GF-D8 (cell line): Measurements from ENCODE around the gene PRKD1.

Experiments used
- DNase-seq: peaks from one replicate; lab custom pipeline; 2025; lab: John Stamatoyannopoulos, UW

Gene PRKD1

DNA sequence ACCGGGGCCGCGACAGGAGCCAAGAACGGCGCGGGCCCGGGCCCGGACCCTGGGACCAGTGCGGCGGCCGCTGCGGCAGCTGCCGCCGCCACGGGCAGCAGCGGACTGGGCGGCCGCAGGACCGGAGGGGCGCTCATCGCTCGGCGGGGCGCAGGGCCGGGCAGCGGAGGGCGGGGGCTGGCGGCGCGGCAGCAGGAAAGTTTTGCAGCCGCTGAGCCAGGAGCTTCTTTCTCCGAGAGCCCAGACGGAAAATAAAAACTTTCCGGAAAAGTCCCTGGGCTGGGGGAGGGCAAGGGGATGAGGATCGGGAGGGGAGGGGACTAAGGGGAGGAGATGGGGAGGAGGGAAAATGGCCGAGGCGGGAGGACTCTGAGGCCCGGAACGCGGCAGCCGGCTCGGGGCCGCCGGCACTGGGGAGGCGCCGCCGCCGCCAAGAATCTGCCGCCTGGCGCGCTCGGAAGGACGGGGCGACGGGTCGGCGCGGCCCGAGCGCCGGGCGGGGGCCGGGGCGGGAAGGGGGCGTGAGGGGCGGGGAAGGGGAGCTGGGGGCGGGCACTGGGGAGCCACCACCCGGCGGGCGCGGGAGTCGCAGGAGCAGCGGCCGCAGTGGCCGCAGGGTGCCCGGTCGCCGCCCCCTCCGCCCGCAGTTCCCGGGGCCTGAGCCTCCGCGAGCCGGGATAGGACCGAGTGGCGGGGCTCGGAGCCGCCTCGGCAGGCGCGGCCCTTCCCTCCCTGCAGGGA lies at the start of gene PRKD1:
Gene PRKD1, minus strand, starts transcription at position 472 of the 741 bp plus-strand sequence.
- no peak for DNase-seq

DNA sequence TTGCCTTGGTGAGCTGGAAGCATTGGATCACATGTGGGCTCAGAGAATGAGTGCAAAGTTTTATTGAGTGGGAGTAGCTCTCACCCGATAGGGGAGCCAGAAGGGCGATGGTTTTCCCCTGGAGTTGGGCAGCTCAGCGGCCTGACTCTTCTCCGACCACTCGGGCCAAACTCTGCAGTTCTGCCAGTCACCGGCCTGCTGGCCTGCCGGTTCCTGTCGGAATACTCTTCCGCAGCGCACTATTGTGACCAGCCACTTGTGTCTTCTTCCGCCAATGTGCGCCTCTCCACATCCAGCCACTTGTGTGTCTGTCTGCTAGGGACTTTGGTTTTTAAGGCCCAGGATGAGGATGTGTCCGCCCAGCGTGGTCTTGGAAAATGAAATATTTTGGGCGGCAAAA lies 43.5 kb upstream of the PRKD1 start:
- no peak for DNase-seq

DNA sequence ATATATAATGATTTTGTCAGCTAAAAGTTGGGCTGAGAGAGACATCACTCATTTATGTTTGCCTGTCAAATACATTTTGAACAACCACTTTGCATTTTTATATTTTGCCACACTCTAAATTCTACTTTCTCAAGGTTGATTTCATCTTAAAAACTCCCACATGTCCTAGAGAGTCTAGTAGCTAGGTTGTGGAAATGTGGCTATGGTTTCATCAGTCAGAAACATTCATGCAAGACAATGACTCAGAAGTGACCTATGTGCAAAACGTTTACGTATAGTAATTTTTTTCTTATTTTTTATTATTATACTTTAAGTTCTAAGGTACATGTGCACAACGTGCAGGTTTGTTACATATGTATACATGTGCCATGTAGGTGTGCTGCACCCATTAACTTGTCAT lies 27.4 kb upstream of the PRKD1 start:
- DNase-seq = no peak

DNA sequence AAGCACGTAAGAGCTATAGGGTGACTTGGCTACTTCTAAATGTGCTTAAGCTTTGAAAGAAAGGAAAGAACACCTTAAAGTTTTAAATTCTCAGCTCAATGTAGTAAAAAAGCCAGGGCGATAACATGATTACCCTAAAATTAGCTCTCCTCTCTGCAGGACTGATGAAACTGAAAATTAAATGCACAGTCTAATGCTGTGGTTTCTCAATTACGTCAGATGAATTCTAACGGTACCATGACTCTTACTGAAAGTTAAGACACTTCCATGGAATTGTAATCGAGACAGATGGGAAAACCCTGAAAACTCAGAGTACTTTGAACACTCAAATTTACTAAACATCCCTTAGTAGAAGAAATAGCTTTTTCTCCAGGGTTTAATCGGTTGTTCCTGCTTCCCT lies 25.9 kb upstream of the PRKD1 start:
- no peak for DNase-seq

- DNase-seq = no peak
These were observed 16.4 kb upstream of the PRKD1 start for GRCh38 chr14:29944091-29944490.

DNA sequence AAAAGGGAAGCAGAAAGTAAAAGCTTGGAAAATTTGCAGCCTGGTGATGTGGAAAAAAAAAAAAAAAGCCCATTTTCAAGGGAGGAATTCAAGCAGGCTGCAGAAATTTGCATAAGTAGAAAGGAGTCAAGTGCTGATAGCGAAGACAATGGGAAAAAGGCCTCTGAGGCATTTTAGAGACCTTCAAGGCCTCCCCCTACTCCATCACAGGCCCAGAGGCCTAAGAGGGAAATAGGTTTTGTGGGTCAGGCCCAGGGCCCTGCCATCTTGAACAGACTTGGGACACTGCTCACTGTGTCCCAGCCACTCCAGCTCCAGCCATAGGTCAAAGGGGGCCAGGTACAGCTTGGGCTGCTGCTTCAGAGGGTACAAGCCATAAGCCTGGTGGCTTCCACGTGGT lies 13.8 kb upstream of the PRKD1 start:
- no peak for DNase-seq

- no peak for DNase-seq
These were observed 12.8 kb upstream of the PRKD1 start for GRCh38 chr14:29940482-29940881.

- no peak for DNase-seq
These were observed 9.5 kb upstream of the PRKD1 start for GRCh38 chr14:29937116-29937515.

GRCh38 chr14:29930283-29930682 lies 2.6 kb upstream of the PRKD1 start:
- no peak for DNase-seq

DNA sequence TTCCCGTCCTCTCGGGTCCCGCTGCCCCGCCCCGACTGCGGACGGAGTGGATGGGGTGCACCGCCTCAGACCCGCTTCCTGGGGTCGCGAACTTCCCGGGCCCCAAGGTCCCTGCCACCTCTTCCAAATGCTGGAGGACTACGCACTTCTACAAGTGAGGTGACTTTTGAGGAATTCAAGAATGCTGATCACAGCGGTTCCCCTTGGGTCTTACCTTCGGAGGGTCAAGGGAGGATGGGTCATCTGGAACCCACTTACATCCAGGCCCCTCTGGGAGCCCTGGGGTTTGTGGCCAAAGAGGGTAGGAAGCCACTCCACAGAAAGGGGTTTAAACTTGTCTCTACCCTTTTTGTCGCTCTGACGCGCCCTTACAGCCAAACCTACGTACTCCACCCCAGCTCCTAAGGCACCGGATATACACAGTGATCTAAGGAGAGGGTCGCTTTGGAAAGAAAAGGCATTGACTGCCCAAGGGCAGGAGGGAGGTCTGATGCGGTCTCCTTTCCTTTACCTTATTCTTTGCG lies 532 bp upstream of the PRKD1 start:
- no peak for DNase-seq

GRCh38 chr14:29926701-29927375 lies 809 bp downstream of the PRKD1 start:
- no peak for DNase-seq

GRCh38 chr14:29926228-29926627 lies 1.4 kb downstream of the PRKD1 start:
- no peak for DNase-seq

DNA sequence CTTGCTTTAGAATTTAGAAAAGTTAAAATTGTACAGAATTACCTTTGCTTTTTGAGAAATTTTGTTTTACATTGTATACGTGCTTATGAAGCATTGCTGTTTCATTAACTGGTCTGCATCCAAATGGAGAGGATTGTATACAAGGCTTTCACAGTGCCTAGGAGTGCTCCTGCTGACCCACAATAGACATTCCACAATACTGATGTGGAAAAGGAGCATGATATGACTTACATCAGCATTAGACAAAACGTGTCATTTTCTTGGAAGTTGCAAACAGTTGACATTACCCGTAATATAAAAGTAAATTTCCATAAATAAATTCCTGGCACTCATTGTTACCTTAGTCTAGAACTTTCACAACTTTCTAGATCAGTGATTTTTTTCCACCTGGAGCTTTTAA lies 1.9 kb downstream of the PRKD1 start:
- no peak for DNase-seq

DNA sequence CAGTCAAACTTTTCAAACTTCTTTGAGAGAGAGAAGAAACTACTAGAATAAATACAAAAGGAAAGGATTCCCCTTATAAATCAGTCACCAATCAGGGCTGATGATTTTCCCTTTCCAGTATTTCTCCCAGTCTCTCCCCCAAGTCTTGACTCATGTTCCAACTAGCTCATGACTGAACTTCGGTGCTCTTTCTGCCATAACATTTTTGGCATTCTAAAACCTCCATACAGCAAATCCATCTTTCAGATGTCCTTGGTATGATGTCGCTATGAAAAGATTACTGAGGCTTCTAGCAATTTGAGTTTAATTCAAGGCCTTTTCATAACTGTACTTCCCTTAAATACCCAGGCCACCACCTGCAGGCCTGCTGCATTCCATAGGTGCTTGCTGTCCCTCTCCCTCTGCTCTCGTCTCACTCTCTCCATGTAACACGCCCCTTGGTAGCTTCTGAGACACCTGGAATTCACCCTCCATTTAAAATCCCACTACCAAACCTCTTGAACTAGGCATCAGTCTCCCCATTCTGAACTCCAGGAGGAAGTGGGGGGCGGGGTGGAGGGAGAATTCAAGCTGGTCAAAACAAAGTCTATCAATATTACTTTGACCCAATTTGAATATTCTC lies 2.4 kb downstream of the PRKD1 start:
- no peak for DNase-seq

GRCh38 chr14:29919845-29920244 lies 7.8 kb downstream of the PRKD1 start:
- DNase-seq = no peak

DNA sequence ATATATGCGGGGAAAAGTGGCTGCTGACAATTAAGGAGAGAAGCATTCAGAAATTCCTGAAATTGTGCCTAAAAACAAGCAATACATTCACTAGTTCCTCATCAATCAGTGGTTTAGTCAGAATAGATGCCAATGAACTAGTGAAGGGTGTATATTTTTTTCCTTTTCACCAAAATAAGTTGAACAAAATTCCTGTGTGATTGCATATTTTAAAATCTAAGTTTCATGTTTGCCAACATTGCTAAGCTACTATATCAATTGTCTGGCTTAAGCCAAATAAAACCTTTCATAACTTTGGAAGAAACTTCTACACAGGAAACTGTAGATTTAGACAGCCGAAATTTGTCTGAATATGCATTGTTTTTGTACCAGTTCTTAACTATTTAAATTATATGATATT lies 8.7 kb downstream of the PRKD1 start:
- no peak for DNase-seq

- DNase-seq = no peak
These were observed 14.1 kb downstream of the PRKD1 start for GRCh38 chr14:29913566-29913965.

DNA sequence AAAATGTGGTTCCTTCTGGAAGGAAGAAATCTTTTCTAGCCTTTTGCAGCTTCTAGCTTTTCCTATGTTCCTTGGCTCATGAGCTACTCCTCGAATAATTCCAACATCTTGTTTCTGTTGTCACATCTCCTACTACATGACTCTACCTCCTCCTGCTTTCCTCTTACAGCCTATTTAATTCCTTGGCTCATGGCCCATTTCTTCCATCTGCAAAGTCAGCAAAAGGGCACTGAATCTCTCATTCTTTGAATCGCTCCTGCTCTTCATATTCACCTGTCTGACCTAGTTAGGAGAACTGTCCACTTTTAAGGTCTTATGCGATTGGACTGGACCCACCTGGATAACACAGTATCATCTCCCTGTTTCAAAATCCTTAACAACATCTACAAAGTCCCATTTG lies 15.8 kb downstream of the PRKD1 start:
- DNase-seq = no peak

- no peak for DNase-seq
These were observed 18.7 kb downstream of the PRKD1 start for GRCh38 chr14:29908652-29909577.

DNA sequence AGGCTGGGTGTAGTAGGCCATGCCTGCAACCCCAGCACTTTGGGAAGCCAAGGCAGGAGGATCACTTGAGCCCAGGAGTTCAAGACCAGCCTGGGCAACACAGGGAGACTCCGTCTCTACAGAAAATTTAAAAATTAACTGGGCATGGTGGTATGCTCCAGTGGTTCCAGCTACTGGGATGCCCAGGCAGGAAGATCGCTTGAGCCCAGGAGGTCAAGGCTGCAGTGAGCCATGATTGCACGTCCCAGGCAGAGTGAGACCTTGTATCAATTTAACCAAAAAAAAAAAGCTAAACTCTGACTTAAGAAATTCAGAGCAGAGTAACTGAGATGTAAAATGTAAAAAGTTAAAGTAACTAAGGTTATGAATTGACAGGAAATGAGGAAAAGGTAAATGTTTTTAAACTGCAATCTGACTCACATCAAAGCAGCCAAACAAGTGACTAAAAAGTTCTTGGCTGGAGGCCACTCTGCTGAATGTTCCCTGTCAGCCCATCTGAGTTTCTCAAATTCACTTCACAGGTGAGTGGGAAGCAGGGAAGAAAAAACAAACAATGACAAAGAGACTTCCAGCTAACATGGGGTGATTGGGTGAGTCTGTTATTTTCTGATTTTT lies 21.3 kb downstream of the PRKD1 start:
- no peak for DNase-seq

DNA sequence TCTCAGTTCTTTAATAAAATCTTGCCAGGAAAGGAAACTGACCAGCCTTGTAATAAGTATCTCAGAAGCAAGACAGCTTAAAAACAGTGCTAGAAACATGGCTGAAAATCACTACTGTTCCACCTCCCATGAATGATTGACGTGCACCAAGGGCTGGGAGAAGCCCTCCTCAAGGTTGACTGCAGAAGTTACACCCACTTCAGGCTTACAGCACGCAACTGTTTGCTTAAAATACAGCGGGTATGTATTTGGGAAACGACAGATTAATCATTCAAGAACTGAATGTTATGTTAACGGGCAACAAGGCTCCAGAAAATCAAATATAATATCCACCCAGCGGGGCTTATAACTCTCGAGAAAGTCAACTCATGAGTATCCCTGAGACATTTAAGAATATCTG lies 22.1 kb downstream of the PRKD1 start:
- DNase-seq = no peak
